ENCODE data around the gene TTC8.

GRCh38 chr14:88824314-88825077 is at the start of gene TTC8:
- TF ChIP-seq YY1 (IDR thresholded peaks at IDR 0.05; ENCODE audit: insufficient read depth, insufficient read length) (peak; percentile 9), SUZ12 (IDR thresholded peaks at IDR 0.05; ENCODE audit: extremely low read depth, insufficient read depth, insufficient read length) (no peak), ZNF274 (IDR thresholded peaks at IDR 0.05; ENCODE audit: low read depth, low read length) (no peak)
